GM23338 (cell line): ENCODE measurements around the gene ANKHD1. TPM values are rescaled to one million over a fixed set of nuclear protein-coding genes. Genes with fewer than 3 reads are reported as not detected.

Experiments
- EZH2 ChIP-seq: fragments of 200-600 bp; sonication (generic); IDR thresholded peaks from one replicate; pipeline ENCODE4 v1.8.0; 2017; ENCODE audit warnings: antibody characterized with exemption, mild to moderate bottlenecking, low read depth; ENCODE audit not compliant: unreplicated experiment
- EZH2phosphoT487 ChIP-seq: fragments of 200-600 bp; sonication (generic); IDR thresholded peaks from one replicate; pipeline ENCODE4 v1.8.1; 2018; ENCODE audit warnings: antibody characterized with exemption; ENCODE audit not compliant: unreplicated experiment
- JUNB ChIP-seq: IDR thresholded peaks from one replicate; pipeline ENCODE4 v1.6.1; 2016; ENCODE audit warnings: antibody characterized with exemption; ENCODE audit not compliant: unreplicated experiment
- NANOG ChIP-seq: IDR thresholded peaks from 2 replicates; pipeline ENCODE4 v1.6.1; 2016; ENCODE audit warnings: antibody characterized with exemption, borderline replicate concordance
- STAT1 ChIP-seq: IDR thresholded peaks from one replicate; pipeline ENCODE4 v1.6.1; 2016; ENCODE audit warnings: antibody characterized with exemption; ENCODE audit not compliant: unreplicated experiment
- ZNF331 ChIP-seq: fragments of 250-450 bp; sonication (Bioruptor Pico); IDR thresholded peaks from 2 replicates; pipeline ENCODE4 v1.5.0; 2020; ENCODE audit warnings: low read depth, mild to moderate bottlenecking, moderate library complexity
- polyA plus RNA-seq: library from polyadenylated mRNA; unstranded; fragments of >200 nt; fragmentation: Nextera tagmentation; extraction: Ambion mirVana; gene quantifications from 2 replicates; pipeline ENCODE4 v1.2.1, GENCODE V29; 2016
- total RNA-seq: library from RNA; depleted of rRNA; stranded (reverse); fragments of >200 nt; shearing (Covaris generic); gene quantifications from 2 replicates; pipeline ENCODE4 v1.2.3, GENCODE V29; 2014
- TF ChIP-seq, protein P1 (sequence below): fragments of 250-450 bp; sonication (Bioruptor Pico); IDR thresholded peaks from 2 replicates; pipeline ENCODE4 v1.5.0; 2020; ENCODE audit warnings: mild to moderate bottlenecking, moderate library complexity
- TF ChIP-seq, protein P2 (sequence below): IDR thresholded peaks from one replicate; pipeline ENCODE4 v1.6.1; 2018; ENCODE audit warnings: antibody characterized with exemption; ENCODE audit not compliant: unreplicated experiment
- TF ChIP-seq, protein P3 (sequence below): IDR thresholded peaks from 2 replicates; pipeline ENCODE4 v1.6.1; 2016; ENCODE audit warnings: antibody characterized with exemption
- TF ChIP-seq, protein P4 (sequence below), 2 experiments: fragments of 200-600 bp in 1 of 2; sonication (generic) in 1 of 2; conservative IDR thresholded peaks; 2 replicates each; pipeline versions ENCODE4 v1.5.1 to v1.6.1; 2016 to 2017; ENCODE audit warnings: antibody characterized with exemption in 2 of 2, low read depth in 2 of 2, mild to moderate bottlenecking in 2 of 2, moderate library complexity in 1 of 2

The ANKHD1 gene
- total and polyA plus RNA-seq, 2 experiments from 2014 or later: 73.0 to 119 TPM

DNA sequence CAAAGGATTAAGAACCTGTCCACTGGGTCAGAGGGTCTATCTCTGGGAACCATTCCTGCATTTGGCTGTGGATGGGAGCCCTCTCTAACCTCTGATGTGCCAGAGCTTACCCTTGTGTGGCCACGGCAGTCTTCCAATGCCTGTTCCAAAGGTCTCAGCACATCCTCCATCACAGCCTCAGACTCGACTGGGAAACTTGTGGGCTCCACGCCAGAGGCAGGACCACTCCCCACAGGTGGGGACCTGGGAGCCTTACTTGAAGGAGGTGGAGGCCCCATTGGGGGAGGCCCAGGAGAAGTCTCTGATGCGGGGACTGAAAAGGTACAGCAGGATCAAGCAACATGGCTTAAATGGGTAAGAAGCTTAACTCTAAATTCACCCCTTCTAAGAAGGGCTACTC lies 150.2 kb downstream of the ANKHD1 start (continued):
- TF ChIP-seq, protein P1, sequence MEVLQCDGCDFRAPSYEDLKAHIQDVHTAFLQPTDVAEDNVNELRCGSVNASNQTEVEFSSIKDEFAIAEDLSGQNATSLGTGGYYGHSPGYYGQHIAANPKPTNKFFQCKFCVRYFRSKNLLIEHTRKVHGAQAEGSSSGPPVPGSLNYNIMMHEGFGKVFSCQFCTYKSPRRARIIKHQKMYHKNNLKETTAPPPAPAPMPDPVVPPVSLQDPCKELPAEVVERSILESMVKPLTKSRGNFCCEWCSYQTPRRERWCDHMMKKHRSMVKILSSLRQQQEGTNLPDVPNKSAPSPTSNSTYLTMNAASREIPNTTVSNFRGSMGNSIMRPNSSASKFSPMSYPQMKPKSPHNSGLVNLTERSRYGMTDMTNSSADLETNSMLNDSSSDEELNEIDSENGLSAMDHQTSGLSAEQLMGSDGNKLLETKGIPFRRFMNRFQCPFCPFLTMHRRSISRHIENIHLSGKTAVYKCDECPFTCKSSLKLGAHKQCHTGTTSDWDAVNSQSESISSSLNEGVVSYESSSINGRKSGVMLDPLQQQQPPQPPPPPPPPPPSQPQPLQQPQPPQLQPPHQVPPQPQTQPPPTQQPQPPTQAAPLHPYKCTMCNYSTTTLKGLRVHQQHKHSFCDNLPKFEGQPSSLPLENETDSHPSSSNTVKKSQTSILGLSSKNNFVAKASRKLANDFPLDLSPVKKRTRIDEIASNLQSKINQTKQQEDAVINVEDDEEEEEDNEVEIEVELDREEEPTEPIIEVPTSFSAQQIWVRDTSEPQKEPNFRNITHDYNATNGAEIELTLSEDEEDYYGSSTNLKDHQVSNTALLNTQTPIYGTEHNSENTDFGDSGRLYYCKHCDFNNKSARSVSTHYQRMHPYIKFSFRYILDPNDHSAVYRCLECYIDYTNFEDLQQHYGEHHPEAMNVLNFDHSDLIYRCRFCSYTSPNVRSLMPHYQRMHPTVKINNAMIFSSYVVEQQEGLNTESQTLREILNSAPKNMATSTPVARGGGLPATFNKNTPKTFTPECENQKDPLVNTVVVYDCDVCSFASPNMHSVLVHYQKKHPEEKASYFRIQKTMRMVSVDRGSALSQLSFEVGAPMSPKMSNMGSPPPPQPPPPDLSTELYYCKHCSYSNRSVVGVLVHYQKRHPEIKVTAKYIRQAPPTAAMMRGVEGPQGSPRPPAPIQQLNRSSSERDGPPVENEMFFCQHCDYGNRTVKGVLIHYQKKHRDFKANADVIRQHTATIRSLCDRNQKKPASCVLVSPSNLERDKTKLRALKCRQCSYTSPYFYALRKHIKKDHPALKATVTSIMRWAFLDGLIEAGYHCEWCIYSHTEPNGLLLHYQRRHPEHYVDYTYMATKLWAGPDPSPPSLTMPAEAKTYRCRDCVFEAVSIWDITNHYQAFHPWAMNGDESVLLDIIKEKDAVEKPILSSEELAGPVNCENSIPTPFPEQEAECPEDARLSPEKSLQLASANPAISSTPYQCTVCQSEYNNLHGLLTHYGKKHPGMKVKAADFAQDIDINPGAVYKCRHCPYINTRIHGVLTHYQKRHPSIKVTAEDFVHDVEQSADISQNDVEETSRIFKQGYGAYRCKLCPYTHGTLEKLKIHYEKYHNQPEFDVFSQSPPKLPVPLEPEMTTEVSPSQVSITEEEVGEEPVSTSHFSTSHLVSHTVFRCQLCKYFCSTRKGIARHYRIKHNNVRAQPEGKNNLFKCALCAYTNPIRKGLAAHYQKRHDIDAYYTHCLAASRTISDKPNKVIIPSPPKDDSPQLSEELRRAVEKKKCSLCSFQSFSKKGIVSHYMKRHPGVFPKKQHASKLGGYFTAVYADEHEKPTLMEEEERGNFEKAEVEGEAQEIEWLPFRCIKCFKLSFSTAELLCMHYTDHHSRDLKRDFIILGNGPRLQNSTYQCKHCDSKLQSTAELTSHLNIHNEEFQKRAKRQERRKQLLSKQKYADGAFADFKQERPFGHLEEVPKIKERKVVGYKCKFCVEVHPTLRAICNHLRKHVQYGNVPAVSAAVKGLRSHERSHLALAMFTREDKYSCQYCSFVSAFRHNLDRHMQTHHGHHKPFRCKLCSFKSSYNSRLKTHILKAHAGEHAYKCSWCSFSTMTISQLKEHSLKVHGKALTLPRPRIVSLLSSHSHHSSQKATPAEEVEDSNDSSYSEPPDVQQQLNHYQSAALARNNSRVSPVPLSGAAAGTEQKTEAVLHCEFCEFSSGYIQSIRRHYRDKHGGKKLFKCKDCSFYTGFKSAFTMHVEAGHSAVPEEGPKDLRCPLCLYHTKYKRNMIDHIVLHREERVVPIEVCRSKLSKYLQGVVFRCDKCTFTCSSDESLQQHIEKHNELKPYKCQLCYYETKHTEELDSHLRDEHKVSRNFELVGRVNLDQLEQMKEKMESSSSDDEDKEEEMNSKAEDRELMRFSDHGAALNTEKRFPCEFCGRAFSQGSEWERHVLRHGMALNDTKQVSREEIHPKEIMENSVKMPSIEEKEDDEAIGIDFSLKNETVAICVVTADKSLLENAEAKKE (CRISPR knock-in tag): no peak
- TF ChIP-seq, protein P2, sequence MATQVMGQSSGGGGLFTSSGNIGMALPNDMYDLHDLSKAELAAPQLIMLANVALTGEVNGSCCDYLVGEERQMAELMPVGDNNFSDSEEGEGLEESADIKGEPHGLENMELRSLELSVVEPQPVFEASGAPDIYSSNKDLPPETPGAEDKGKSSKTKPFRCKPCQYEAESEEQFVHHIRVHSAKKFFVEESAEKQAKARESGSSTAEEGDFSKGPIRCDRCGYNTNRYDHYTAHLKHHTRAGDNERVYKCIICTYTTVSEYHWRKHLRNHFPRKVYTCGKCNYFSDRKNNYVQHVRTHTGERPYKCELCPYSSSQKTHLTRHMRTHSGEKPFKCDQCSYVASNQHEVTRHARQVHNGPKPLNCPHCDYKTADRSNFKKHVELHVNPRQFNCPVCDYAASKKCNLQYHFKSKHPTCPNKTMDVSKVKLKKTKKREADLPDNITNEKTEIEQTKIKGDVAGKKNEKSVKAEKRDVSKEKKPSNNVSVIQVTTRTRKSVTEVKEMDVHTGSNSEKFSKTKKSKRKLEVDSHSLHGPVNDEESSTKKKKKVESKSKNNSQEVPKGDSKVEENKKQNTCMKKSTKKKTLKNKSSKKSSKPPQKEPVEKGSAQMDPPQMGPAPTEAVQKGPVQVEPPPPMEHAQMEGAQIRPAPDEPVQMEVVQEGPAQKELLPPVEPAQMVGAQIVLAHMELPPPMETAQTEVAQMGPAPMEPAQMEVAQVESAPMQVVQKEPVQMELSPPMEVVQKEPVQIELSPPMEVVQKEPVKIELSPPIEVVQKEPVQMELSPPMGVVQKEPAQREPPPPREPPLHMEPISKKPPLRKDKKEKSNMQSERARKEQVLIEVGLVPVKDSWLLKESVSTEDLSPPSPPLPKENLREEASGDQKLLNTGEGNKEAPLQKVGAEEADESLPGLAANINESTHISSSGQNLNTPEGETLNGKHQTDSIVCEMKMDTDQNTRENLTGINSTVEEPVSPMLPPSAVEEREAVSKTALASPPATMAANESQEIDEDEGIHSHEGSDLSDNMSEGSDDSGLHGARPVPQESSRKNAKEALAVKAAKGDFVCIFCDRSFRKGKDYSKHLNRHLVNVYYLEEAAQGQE: no peak
- TF ChIP-seq EZH2 (no peak), ZNF331 (CRISPR knock-in tag) (no peak), JUNB (no peak), EZH2phosphoT487 (no peak), STAT1 (no peak), NANOG (no peak)
- TF ChIP-seq, protein P3, sequence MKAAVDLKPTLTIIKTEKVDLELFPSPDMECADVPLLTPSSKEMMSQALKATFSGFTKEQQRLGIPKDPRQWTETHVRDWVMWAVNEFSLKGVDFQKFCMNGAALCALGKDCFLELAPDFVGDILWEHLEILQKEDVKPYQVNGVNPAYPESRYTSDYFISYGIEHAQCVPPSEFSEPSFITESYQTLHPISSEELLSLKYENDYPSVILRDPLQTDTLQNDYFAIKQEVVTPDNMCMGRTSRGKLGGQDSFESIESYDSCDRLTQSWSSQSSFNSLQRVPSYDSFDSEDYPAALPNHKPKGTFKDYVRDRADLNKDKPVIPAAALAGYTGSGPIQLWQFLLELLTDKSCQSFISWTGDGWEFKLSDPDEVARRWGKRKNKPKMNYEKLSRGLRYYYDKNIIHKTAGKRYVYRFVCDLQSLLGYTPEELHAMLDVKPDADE: no peak
- TF ChIP-seq, protein P4, sequence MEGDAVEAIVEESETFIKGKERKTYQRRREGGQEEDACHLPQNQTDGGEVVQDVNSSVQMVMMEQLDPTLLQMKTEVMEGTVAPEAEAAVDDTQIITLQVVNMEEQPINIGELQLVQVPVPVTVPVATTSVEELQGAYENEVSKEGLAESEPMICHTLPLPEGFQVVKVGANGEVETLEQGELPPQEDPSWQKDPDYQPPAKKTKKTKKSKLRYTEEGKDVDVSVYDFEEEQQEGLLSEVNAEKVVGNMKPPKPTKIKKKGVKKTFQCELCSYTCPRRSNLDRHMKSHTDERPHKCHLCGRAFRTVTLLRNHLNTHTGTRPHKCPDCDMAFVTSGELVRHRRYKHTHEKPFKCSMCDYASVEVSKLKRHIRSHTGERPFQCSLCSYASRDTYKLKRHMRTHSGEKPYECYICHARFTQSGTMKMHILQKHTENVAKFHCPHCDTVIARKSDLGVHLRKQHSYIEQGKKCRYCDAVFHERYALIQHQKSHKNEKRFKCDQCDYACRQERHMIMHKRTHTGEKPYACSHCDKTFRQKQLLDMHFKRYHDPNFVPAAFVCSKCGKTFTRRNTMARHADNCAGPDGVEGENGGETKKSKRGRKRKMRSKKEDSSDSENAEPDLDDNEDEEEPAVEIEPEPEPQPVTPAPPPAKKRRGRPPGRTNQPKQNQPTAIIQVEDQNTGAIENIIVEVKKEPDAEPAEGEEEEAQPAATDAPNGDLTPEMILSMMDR (conservative IDR thresholded peaks at IDR 0.05; ENCODE audit: low read depth in 2 of 2): no peak
